GM21576 (cell line): ENCODE results near the gene ACTRT2.

Experiments used
- ATAC-seq: cut with Tn5 transposase; IDR thresholded peaks from one replicate; pipeline ENCODE4 v1.9.1; 2021; ENCODE audit warnings: mild to moderate bottlenecking, moderate library complexity; ENCODE audit not compliant: unreplicated experiment

The ACTRT2 gene

DNA sequence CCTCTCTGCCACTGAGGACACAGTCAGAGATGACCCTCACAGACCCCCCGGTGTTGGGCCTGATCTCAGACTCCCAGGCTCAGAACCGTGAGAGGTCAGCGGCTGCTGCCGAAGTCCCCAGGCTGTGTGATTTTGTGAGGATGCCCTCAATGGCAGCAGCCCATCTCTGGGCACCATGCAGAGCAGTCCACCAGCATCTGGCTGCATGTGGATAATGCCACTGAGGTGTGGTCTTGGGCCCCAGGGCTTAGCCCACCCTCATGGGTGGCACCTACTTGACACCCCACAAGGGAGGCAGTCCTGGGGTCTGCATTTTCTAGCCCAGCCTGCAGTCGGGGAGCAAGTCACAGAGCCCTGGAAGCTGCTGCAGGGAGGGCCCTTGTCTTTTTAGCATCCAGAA, 5.5 kb upstream of the ACTRT2 start:
- ATAC-seq: no peak

DNA sequence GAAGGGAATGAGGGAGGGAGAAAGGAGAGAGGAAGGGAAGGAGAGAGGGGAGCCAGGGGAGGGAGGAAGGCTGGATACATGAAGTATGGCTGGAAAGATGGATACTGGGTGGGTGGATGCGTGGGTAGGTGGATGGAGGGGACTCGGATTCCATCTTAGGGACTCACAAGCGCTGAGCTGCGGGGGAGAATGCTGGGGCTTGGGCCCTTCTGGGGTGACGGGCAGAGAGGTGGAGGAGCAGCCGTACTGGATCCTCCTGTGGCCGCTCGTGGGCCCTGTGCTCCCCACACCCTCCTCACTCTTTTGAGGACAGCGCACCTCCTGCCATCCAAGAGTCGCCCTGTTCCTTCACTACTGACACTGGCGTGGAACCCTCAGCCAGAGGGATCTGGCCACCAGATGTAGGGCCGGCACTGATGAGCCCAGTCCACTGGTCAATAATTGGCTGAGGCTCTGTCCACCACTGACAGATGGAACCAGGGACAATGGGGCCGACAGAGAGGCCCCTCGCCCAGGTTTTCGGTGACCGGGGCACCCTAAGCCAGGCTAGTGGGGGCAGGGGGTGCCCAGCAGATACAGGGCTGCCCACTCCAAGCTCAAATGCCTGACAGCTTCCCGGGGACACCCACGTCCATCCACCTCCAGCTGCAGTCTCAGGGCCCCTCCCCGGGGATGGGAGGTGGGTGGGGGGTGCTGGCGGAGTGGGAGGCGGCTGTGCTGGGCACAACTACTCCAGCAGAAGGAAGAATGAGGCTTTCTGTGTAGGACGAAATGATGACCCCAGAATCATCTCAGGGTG, 4.4 kb upstream of the ACTRT2 start:
- no peak for ATAC-seq

- no peak for ATAC-seq
Observed at GRCh38 chr1:3017440-3018050, 3.7 kb upstream of the ACTRT2 start.

- no peak for ATAC-seq
Observed at GRCh38 chr1:3018051-3018471, 3.2 kb upstream of the ACTRT2 start.

- no peak for ATAC-seq
Observed at GRCh38 chr1:3018576-3018975, 2.7 kb upstream of the ACTRT2 start.

DNA sequence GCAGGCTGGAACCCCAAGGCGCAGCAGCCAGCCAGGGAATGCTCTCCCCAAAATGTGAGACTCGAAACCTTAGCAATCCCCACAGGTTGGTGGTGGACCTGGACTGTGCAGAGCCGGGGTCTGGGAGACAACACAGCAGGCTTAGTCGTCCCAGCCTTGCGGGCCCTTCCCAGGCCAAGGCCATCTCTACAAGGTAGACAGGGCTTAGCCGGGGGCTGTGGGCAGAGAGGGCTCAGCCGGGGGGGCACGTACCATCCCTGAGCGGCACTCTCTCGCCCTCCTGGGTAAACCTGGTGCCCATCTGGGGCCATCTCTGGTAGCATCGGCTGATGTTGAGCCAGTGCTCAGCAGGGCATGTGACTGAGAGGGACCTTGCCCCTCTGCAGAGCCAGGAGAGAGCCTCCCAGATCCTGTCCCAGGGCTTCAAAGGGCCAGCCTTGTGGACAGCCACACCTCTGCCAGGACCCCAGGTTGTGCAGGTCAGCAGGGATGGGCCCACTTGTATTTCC, 2.2 kb upstream of the ACTRT2 start:
- ATAC-seq: no peak

- no peak for ATAC-seq
Observed at GRCh38 chr1:3019516-3020051, 1.7 kb upstream of the ACTRT2 start.

DNA sequence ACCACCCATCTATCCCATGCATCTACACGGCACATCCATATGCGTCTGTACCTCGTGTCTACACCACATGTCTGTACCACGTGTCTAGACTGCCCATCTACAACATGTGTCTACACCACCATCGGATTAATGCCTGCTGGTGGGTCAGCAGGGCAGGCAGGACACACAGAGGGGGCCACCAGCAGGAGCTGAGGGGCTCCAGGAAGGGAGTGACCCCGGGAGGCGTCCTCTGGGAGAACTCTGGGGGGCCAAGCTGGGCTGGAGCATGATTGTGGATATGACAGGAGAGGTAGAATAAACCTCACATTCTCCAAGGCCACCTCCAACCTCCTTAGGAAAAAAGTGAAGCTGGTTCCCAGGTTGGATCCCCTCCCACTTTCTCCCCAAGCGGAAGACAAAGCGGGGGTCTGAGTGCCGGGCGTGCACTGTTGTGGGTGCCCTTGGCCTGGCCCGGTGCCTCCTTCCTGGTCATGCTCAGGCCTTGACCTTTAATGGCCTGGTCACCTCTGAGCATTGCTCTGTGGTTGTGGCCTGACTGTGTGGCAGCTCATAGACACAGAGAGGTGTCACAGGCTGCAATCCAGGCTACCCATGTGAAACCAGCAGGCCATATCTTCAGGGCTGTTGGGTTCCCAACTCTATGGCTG, 881 bp upstream of the ACTRT2 start:
- ATAC-seq: no peak

GRCh38 chr1:3021801-3022401, 634 bp downstream of the ACTRT2 start:
- ATAC-seq: no peak

DNA sequence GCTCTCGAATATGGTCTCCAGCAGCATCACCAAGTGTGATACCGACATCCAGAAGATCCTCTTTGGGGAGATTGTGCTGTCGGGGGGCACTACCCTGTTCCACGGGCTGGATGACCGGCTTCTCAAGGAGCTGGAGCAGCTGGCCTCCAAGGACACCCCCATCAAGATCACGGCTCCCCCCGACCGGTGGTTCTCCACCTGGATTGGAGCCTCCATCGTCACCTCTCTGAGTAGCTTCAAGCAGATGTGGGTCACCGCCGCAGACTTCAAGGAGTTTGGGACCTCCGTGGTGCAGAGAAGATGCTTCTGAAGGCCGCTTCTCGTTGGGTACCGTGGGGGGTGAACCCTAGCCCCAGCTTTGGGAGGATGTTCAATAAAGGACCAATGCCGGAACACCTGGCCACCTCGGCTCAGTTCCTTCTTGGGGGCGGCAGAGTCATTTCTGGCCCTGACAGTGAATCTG, 1.3 kb downstream of the ACTRT2 start:
- no peak for ATAC-seq

GRCh38 chr1:3022976-3023375, 1.7 kb downstream of the ACTRT2 start:
- no peak for ATAC-seq

- ATAC-seq: no peak
Observed at GRCh38 chr1:3024019-3024418, 2.8 kb downstream of the ACTRT2 start.

DNA sequence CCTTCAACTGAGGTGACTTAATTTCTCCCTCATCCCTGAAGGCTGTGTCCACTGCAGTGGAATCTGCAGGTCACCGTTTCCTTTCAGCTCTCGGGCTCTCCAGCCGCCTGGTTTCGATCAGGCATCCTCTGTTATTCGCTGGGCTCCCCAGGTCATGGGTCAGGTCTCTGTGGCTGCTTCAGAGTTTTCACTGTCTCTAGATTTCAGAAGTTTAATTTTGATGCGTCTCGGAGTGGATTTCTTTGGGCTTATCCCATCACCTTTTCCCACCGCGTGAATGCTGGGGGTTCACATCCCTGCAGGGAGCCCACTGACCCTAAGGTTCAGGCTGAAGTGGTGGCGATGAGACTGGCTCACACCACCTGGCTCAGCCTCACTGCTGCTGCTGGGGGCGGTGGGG, 3.3 kb downstream of the ACTRT2 start:
- ATAC-seq: no peak

- ATAC-seq: no peak
Observed at GRCh38 chr1:3026124-3026523, 4.9 kb downstream of the ACTRT2 start.

- ATAC-seq: no peak
Observed at GRCh38 chr1:3026581-3027391, 5.5 kb downstream of the ACTRT2 start.

- no peak for ATAC-seq
Observed at GRCh38 chr1:3027611-3028371, 6.5 kb downstream of the ACTRT2 start.

DNA sequence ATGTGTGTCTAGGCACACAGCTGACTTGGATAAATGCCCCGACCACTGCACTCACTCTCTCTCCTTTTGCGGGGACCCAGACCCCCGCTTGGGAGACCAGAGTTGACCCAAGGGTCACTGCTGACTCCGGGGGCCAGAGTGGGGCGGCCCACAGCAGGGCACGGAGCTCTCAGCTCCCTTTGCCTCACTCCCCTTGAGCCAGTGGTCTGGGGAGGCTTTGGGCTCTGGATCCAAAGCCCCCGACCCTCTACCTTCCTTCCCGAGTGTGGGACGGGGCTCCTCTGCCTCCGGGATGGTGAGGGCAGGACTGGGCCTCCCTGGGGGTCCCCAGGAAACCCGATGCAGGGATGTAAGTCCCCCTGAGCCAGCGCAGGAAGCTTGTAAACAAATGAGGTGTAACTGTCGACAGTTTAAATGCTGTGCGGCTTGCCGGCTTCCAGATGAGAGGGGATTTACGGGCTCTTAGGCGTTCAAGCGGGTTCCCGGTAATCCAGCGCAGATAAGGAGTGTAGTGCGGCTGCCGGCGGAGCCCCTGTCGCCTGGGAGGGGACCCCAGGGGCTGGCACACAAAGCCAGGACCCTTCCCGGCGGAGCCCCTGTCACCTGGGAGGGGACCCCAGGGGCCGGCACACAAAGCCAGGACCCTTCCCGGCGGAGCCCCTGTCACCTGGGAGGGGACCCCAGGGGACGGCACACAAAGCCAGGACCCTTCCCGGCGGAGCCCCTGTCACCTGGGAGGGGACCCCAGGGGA, 7.4 kb downstream of the ACTRT2 start:
- ATAC-seq: no peak

GRCh38 chr1:3029481-3029961, 8.3 kb downstream of the ACTRT2 start:
- ATAC-seq: no peak
